ENCODE data around the gene UNC5B. TPM values are rescaled to one million over a fixed set of nuclear protein-coding genes. Genes with fewer than 3 reads are reported as not detected.
A peak's percentile ranks its signal among the peaks of the same experiment; 100 is the strongest.

The UNC5B gene
- polyA plus RNA-seq, 3 donors, result 0.04 to 0.72 TPM; not detected in 1

GRCh38 chr10:71207578-71207977 is 4.8 kb upstream of the UNC5B start:
- Mint-ChIP-seq H3K4me1 (peaks cover 10% of the 10 kb centered on the region), H3K4me3 (no peak overlapping the region), H3K27me3 (ENCODE audit: low read depth in 3 of 3) (peaks cover 37 to 41% (median 38%) of the 10 kb centered on the region in 3 donors), H3K36me3 (peaks cover 0 to 2% of the 10 kb centered on the region in 2 donors), H3K9me3 (peaks cover 0 to 10% (median 0%) of the 10 kb centered on the region in 7 donors), H3K27ac (no peak overlapping the region)
- Histone ChIP-seq H3K4me1 (ENCODE audit: control insufficient read depth in 1 of 2, insufficient read depth in 2 of 2, low read length in 2 of 2) (peaks cover 8 to 15% of the 10 kb centered on the region in 2 donors), H3K4me3 (replicated peaks in 1 of 3; ENCODE audit: low read depth in 2 of 3, low read length in 3 of 3) (no peak overlapping the region), H3K36me3 (replicated peaks in 1 of 2; ENCODE audit: control insufficient read depth in 1 of 2, insufficient read depth in 2 of 2, low read length in 2 of 2) (no peaks in the 10 kb centered on the region), H2AFZ (ENCODE audit: insufficient read depth, low read depth, low read length, poor library complexity, severe bottlenecking) (no peak overlapping the region), H3K27me3 (ENCODE audit: control insufficient read depth in 2 of 2, insufficient read depth in 2 of 2, low read length in 2 of 2) (peaks cover 29 to 31% of the 10 kb centered on the region in 2 donors), H3K4me2 (replicated peaks; ENCODE audit: extremely low read depth, low read length, poor library complexity, severe bottlenecking) (no peak overlapping the region), H3K9me3 (replicated peaks in 1 of 2; ENCODE audit: control insufficient read depth in 1 of 2, insufficient read depth in 1 of 2, low read length in 2 of 2) (peaks cover 0 to 6% of the 10 kb centered on the region in 2 donors), H3K27ac (ENCODE audit: low read depth in 1 of 2, low read length in 2 of 2) (no peak overlapping the region), H4K20me1 (ENCODE audit: insufficient read depth, low read length) (no peaks in the 10 kb centered on the region), H3K79me2 (ENCODE audit: insufficient read depth, low read length) (no peaks in the 10 kb centered on the region), H3K9ac (ENCODE audit: insufficient read depth, low read length, poor library complexity, severe bottlenecking) (no peak overlapping the region)
- TF ChIP-seq, protein P1, sequence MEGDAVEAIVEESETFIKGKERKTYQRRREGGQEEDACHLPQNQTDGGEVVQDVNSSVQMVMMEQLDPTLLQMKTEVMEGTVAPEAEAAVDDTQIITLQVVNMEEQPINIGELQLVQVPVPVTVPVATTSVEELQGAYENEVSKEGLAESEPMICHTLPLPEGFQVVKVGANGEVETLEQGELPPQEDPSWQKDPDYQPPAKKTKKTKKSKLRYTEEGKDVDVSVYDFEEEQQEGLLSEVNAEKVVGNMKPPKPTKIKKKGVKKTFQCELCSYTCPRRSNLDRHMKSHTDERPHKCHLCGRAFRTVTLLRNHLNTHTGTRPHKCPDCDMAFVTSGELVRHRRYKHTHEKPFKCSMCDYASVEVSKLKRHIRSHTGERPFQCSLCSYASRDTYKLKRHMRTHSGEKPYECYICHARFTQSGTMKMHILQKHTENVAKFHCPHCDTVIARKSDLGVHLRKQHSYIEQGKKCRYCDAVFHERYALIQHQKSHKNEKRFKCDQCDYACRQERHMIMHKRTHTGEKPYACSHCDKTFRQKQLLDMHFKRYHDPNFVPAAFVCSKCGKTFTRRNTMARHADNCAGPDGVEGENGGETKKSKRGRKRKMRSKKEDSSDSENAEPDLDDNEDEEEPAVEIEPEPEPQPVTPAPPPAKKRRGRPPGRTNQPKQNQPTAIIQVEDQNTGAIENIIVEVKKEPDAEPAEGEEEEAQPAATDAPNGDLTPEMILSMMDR (IDR thresholded peaks at IDR 0.05), result no peak
- no peak for DNase-seq
- intact Hi-C loops (cut with micrococcal nuclease), result loop anchor here in 1 of 2 donors (5.0 kb wide), 1 partner anchor 280 kb away; no protein-coding TSS in a partner anchor

- Histone ChIP-seq H3K9ac (ENCODE audit: insufficient read depth, low read length, poor library complexity, severe bottlenecking) (no peak overlapping the region), H3K27me3 (ENCODE audit: control insufficient read depth in 2 of 2, insufficient read depth in 2 of 2, low read length in 2 of 2) (peaks cover 42 to 47% of the 10 kb centered on the region in 2 donors), H3K4me3 (replicated peaks in 1 of 3; ENCODE audit: low read depth in 2 of 3, low read length in 3 of 3) (no peak overlapping the region), H3K79me2 (ENCODE audit: insufficient read depth, low read length) (no peaks in the 10 kb centered on the region), H4K20me1 (ENCODE audit: insufficient read depth, low read length) (peaks cover 5% of the 10 kb centered on the region), H3K4me1 (ENCODE audit: control insufficient read depth in 1 of 2, insufficient read depth in 2 of 2, low read length in 2 of 2) (peaks cover 15 to 30% of the 10 kb centered on the region in 2 donors), H2AFZ (ENCODE audit: insufficient read depth, low read depth, low read length, poor library complexity, severe bottlenecking) (no peak overlapping the region), H3K27ac (ENCODE audit: low read depth in 1 of 2, low read length in 2 of 2) (no peak overlapping the region), H3K4me2 (replicated peaks; ENCODE audit: extremely low read depth, low read length, poor library complexity, severe bottlenecking) (peak overlapping the region; percentile 26), H3K9me3 (replicated peaks in 1 of 2; ENCODE audit: control insufficient read depth in 1 of 2, insufficient read depth in 1 of 2, low read length in 2 of 2) (peaks cover 0 to 9% of the 10 kb centered on the region in 2 donors), H3K36me3 (replicated peaks in 1 of 2; ENCODE audit: control insufficient read depth in 1 of 2, insufficient read depth in 2 of 2, low read length in 2 of 2) (no peaks in the 10 kb centered on the region)
- no peak for DNase-seq
- TF ChIP-seq, protein P1 (IDR thresholded peaks at IDR 0.05), result peak; percentile 51
- H3K9me3 Mint-ChIP-seq, result peaks cover 0 to 18% (median under 1%) of the 10 kb centered on the region in 7 donors
- peaks cover 0 to 5% of the 10 kb centered on the region in 2 donors for H3K36me3 Mint-ChIP-seq
- no CpG with 5 or more reads among the region's 4 CpGs for WGBS (ENCODE audit: insufficient coverage)
- H3K4me3 Mint-ChIP-seq, result peak overlapping the region in 1 of 2 donors; percentile 48
- intact Hi-C loops (cut with micrococcal nuclease), result loop anchor here in 1 of 2 donors (5.0 kb wide), 1 partner anchor 282 kb away; no protein-coding TSS in a partner anchor
- peaks cover 24% of the 10 kb centered on the region for H3K4me1 Mint-ChIP-seq
- peaks cover 52 to 55% (median 54%) of the 10 kb centered on the region in 3 donors for H3K27me3 Mint-ChIP-seq (ENCODE audit: low read depth in 3 of 3)
- no peak overlapping the region for H3K27ac Mint-ChIP-seq
These were observed 3.0 kb upstream of the UNC5B start for GRCh38 chr10:71209352-71209715.

All from CD14-positive monocyte (primary cell).